ENCODE measurements around the gene LAMA3. TPM values are rescaled to one million over a fixed set of nuclear protein-coding genes. Genes with fewer than 3 reads are reported as not detected.

Gene LAMA3
- total and polyA plus RNA-seq, 2 donors (not counting 3 experiments of a cell fraction or from before 2014, with no cell fraction given) = 2.6 to 12.3 TPM

DNA sequence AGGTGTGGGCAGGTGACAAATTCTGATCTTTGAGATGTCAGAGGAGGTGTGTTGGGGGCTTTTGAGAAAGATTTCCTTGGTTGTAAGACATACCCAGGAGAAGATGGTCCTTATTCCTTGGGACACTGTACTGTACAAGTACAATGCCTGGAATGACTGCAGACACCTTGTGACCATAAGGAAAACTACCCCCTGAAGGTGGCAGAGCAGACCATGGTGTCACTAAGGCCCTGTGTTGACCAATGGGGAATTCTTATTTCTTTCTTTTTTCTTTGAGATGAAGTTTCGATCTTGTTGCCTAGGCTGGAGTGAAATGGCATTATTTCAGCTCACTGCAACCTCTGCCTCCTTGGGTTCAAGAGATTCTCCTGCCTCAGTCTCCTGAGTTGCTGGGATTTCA is 22.1 kb upstream of the LAMA3 start:
- dilution Hi-C loops (cut with MboI; ENCODE audit: extremely low pct_ligation_motif_present, low sequenced_read_pairs) = no loop called here
- H4K20me1 ChIP-seq (replicated peaks; ENCODE audit: control insufficient read depth, extremely low read depth, insufficient read depth, low read length) = no peaks in the 10 kb centered on the region
- H3K9ac ChIP-seq (replicated peaks; ENCODE audit: extremely low read depth, insufficient read depth, low read length) = no peak overlapping the region
- FAIRE-seq = no peak
- CTCF ChIA-PET = interaction anchor here (1.0 kb wide), 1 partner anchor 36 kb away, joined by 3 read pairs; no protein-coding TSS in a partner anchor
- H3K9me3 ChIP-seq (replicated peaks; ENCODE audit: control insufficient read depth, insufficient read depth, low read length) = no peaks in the 10 kb centered on the region
- no peak overlapping the region for H3K4me2 ChIP-seq (ENCODE audit: insufficient read depth, low read length)
- no peak overlapping the region for H2AFZ ChIP-seq (ENCODE audit: low read depth, low read length)
- intact Hi-C loops (cut with micrococcal nuclease) = no loop called here
- DNase-seq (ENCODE audit: low read depth, low spot score) = no peak
- no peaks in the 10 kb centered on the region for H3K79me2 ChIP-seq (ENCODE audit: control insufficient read depth, insufficient read depth, low read length)
- no TSS peak for BruUV-seq (replicated peaks)
- H3K27ac ChIP-seq (ENCODE audit: insufficient read depth, low read depth, low read length) = no peak overlapping the region
- TF ChIP-seq GATA2 (IDR thresholded peaks at IDR 0.05; ENCODE audit: insufficient read depth, insufficient read length, low read depth, low read length) (no peak), EZH2 (IDR thresholded peaks at IDR 0.05; ENCODE audit: borderline replicate concordance, low read depth, low read length, severe bottlenecking) (no peak), JUN (IDR thresholded peaks at IDR 0.05; ENCODE audit: borderline replicate concordance, insufficient read depth, insufficient read length, low read depth) (no peak), MYC (IDR thresholded peaks at IDR 0.05; ENCODE audit: low read depth, low read length) (no peak), FOS (IDR thresholded peaks at IDR 0.05; ENCODE audit: borderline replicate concordance, insufficient read depth, low read length) (no peak), POLR2A (IDR thresholded peaks at IDR 0.05; ENCODE audit: low read depth, low read length) (no peak), POLR2AphosphoS5 (IDR thresholded peaks at IDR 0.05; ENCODE audit: insufficient read depth, low read depth, low read length) (no peak)
- TF ChIP-seq, protein P1, sequence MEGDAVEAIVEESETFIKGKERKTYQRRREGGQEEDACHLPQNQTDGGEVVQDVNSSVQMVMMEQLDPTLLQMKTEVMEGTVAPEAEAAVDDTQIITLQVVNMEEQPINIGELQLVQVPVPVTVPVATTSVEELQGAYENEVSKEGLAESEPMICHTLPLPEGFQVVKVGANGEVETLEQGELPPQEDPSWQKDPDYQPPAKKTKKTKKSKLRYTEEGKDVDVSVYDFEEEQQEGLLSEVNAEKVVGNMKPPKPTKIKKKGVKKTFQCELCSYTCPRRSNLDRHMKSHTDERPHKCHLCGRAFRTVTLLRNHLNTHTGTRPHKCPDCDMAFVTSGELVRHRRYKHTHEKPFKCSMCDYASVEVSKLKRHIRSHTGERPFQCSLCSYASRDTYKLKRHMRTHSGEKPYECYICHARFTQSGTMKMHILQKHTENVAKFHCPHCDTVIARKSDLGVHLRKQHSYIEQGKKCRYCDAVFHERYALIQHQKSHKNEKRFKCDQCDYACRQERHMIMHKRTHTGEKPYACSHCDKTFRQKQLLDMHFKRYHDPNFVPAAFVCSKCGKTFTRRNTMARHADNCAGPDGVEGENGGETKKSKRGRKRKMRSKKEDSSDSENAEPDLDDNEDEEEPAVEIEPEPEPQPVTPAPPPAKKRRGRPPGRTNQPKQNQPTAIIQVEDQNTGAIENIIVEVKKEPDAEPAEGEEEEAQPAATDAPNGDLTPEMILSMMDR (IDR thresholded peaks at IDR 0.05; ENCODE audit: extremely low read depth in 1 of 2, insufficient read depth in 1 of 2, low read depth in 1 of 2, low read length in 2 of 2) = no peak
- TF ChIP-seq, protein P2, sequence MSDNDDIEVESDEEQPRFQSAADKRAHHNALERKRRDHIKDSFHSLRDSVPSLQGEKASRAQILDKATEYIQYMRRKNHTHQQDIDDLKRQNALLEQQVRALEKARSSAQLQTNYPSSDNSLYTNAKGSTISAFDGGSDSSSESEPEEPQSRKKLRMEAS (IDR thresholded peaks at IDR 0.05; ENCODE audit: insufficient read depth, insufficient read length) = no peak
- no peak overlapping the region for H3K4me3 ChIP-seq (replicated peaks in 1 of 3; ENCODE audit: insufficient read depth in 1 of 3, low read depth in 1 of 3, low read length in 3 of 3)
- no peaks in the 10 kb centered on the region for H3K9me1 ChIP-seq (replicated peaks; ENCODE audit: control insufficient read depth, extremely low read depth, insufficient read depth, low read length)
- H3K36me3 ChIP-seq (ENCODE audit: control insufficient read depth in 2 of 2, extremely low read depth in 1 of 2, insufficient read depth in 2 of 2, low read length in 2 of 2) = no peaks in the 10 kb centered on the region
- peaks cover 10 to 18% of the 10 kb centered on the region in 2 experiments for H3K27me3 ChIP-seq (ENCODE audit: control insufficient read depth in 2 of 2, insufficient read depth in 2 of 2, low read length in 2 of 2)
- peaks cover under 1% of the 10 kb centered on the region for H3K4me1 ChIP-seq (ENCODE audit: control insufficient read depth, extremely low read depth, insufficient read depth, low read length)
- POLR2A ChIA-PET = no interaction called here

Data from endothelial cell of umbilical vein (primary cell).